Breast epithelium (tissue), 3 donors: ENCODE data around the gene AMIGO1.

Source experiments
- POLR2A ChIP-seq: fragments of 450-650 bp; IDR thresholded peaks from one replicate; pipeline ENCODE4 v1.6.1; 2016; ENCODE audit warnings: antibody characterized with exemption, mild to moderate bottlenecking, moderate library complexity
- POLR2AphosphoS5 ChIP-seq, 3 donors: sonication (generic); formaldehyde crosslinking; IDR thresholded peaks; one replicate each; pipeline ENCODE4 v1.6.1; 2017; ENCODE audit warnings: antibody characterized with exemption in 3 of 3
- TF ChIP-seq, protein P1 (sequence below), 3 donors: fragments of 450-650 bp; IDR thresholded peaks; one replicate each; pipeline ENCODE4 v1.5.1; 2016 to 2017; ENCODE audit warnings: antibody characterized with exemption in 3 of 3, mild to moderate bottlenecking in 3 of 3, moderate library complexity in 3 of 3

DNA sequence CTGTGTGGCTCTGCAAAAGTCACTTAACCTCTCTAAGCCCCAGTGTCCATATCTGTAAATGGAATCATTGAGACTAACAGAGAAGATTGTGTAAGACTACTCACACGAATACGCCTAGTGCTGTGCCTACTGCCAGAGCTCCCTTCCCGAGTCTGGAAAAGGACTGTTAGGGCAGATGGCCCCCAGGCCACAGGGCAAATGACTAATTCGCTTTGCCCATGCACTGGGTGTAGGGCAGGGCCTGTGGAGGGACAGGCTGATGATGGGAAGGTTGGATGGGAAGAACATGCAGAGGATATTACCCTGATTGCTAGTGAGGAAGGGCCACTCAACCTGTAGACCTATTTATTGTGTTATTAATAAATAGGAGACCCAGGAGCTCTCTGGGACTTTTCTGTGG, 26.0 kb upstream of the AMIGO1 start:
- TF ChIP-seq, protein P1, sequence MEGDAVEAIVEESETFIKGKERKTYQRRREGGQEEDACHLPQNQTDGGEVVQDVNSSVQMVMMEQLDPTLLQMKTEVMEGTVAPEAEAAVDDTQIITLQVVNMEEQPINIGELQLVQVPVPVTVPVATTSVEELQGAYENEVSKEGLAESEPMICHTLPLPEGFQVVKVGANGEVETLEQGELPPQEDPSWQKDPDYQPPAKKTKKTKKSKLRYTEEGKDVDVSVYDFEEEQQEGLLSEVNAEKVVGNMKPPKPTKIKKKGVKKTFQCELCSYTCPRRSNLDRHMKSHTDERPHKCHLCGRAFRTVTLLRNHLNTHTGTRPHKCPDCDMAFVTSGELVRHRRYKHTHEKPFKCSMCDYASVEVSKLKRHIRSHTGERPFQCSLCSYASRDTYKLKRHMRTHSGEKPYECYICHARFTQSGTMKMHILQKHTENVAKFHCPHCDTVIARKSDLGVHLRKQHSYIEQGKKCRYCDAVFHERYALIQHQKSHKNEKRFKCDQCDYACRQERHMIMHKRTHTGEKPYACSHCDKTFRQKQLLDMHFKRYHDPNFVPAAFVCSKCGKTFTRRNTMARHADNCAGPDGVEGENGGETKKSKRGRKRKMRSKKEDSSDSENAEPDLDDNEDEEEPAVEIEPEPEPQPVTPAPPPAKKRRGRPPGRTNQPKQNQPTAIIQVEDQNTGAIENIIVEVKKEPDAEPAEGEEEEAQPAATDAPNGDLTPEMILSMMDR (IDR thresholded peaks at IDR 0.05): no peak
- TF ChIP-seq POLR2A (no peak), POLR2AphosphoS5 (IDR thresholded peaks at IDR 0.05) (no peak)
